IgD-negative memory B cell (primary cell): ENCODE measurements around the gene ZNF410. TPM values are rescaled to one million over a fixed set of nuclear protein-coding genes. Genes with fewer than 3 reads are reported as not detected.

Experiments
- H3K27ac Mint-ChIP-seq, 3 donors: one replicate each; pipeline ENCODE4 v1.8.0; 2020 to 2022; ENCODE audit warnings: mild to moderate bottlenecking in 3 of 3, mixed read lengths in 3 of 3, moderate library complexity in 1 of 3
- H3K27me3 Mint-ChIP-seq: one replicate; pipeline ENCODE4 v1.8.0; 2021; ENCODE audit warnings: mixed read lengths
- H3K36me3 Mint-ChIP-seq: one replicate; pipeline ENCODE4 v1.8.0; 2020; ENCODE audit warnings: mild to moderate bottlenecking, mixed read lengths
- H3K4me1 Mint-ChIP-seq, 3 donors: one replicate each; pipeline ENCODE4 v1.8.0; 2020 to 2022; ENCODE audit warnings: mixed read lengths in 3 of 3, mild to moderate bottlenecking in 1 of 3
- H3K4me3 Mint-ChIP-seq, 4 donors: one replicate each; pipeline ENCODE4 v1.8.0; 2020 to 2022; ENCODE audit warnings: mild to moderate bottlenecking in 4 of 4, mixed read lengths in 4 of 4, moderate library complexity in 3 of 4
- H3K9me3 Mint-ChIP-seq, 3 donors: one replicate each; pipeline ENCODE4 v1.8.0; 2020 to 2021; ENCODE audit warnings: mixed read lengths in 3 of 3, mild to moderate bottlenecking in 1 of 3
- polyA plus RNA-seq: library from polyadenylated mRNA; unstranded; fragments of 300-500 nt; fragmentation: Illumina TruSeq; gene quantifications from one replicate; pipeline ENCODE4 v1.2.3, GENCODE V29; 2021

The ZNF410 gene
- polyA plus RNA-seq, 1 donor from 2014 or later: 65.3 TPM

GRCh38 chr14:73955674-73956073, 69.0 kb downstream of the ZNF410 start:
- peak overlapping the region in 1 of 4 donors; percentile 23 for H3K4me3 Mint-ChIP-seq
- H3K9me3 Mint-ChIP-seq: no peaks in the 10 kb centered on the region
- H3K36me3 Mint-ChIP-seq: peaks cover 3% of the 10 kb centered on the region
- H3K27ac Mint-ChIP-seq: no peak overlapping the region
- no peaks in the 10 kb centered on the region for H3K27me3 Mint-ChIP-seq
- peaks cover 7 to 9% (median 7%) of the 10 kb centered on the region in 3 donors for H3K4me1 Mint-ChIP-seq

GRCh38 chr14:73958591-73958990, 71.9 kb downstream of the ZNF410 start:
- H3K36me3 Mint-ChIP-seq: peaks cover 9% of the 10 kb centered on the region

GRCh38 chr14:73961192-73961591, 74.5 kb downstream of the ZNF410 start:
- H3K4me3 Mint-ChIP-seq: no peak overlapping the region
- peaks cover 13% of the 10 kb centered on the region for H3K36me3 Mint-ChIP-seq
- H3K4me1 Mint-ChIP-seq: peaks cover 0 to 4% (median 0%) of the 10 kb centered on the region in 3 donors
- H3K27me3 Mint-ChIP-seq: no peaks in the 10 kb centered on the region
- no peaks in the 10 kb centered on the region for H3K9me3 Mint-ChIP-seq
- H3K27ac Mint-ChIP-seq: no peak overlapping the region

More at GRCh38 chr14:73958591-73958990, 71.9 kb downstream of the ZNF410 start:
- H3K27ac Mint-ChIP-seq: no peak overlapping the region
- no peak overlapping the region for H3K4me3 Mint-ChIP-seq
- H3K4me1 Mint-ChIP-seq: no peaks in the 10 kb centered on the region
- no peaks in the 10 kb centered on the region for H3K27me3 Mint-ChIP-seq
- no peaks in the 10 kb centered on the region for H3K9me3 Mint-ChIP-seq

- Mint-ChIP-seq H3K27ac (no peak overlapping the region), H3K4me3 (no peak overlapping the region), H3K36me3 (peaks cover 13% of the 10 kb centered on the region), H3K4me1 (peaks cover 0 to 4% (median 0%) of the 10 kb centered on the region in 3 donors), H3K27me3 (no peaks in the 10 kb centered on the region), H3K9me3 (no peaks in the 10 kb centered on the region)
These were observed 78.6 kb downstream of the ZNF410 start for GRCh38 chr14:73965216-73965615.

GRCh38 chr14:73968885-73969284, 82.2 kb downstream of the ZNF410 start:
- H3K27ac Mint-ChIP-seq: no peak overlapping the region
- no peaks in the 10 kb centered on the region for H3K27me3 Mint-ChIP-seq
- no peak overlapping the region for H3K4me3 Mint-ChIP-seq
- peaks cover 5% of the 10 kb centered on the region for H3K36me3 Mint-ChIP-seq
- peaks cover 0 to 1% (median 0%) of the 10 kb centered on the region in 3 donors for H3K4me1 Mint-ChIP-seq
- H3K9me3 Mint-ChIP-seq: no peaks in the 10 kb centered on the region

- peaks cover 4% of the 10 kb centered on the region for H3K36me3 Mint-ChIP-seq
- no peaks in the 10 kb centered on the region for H3K4me1 Mint-ChIP-seq
- no peak overlapping the region for H3K4me3 Mint-ChIP-seq
- H3K9me3 Mint-ChIP-seq: no peaks in the 10 kb centered on the region
- H3K27ac Mint-ChIP-seq: no peak overlapping the region
- no peaks in the 10 kb centered on the region for H3K27me3 Mint-ChIP-seq
These were observed 86.8 kb downstream of the ZNF410 start for GRCh38 chr14:73973497-73973896.

- H3K27me3 Mint-ChIP-seq: no peaks in the 10 kb centered on the region
- H3K4me3 Mint-ChIP-seq: no peak overlapping the region
- H3K9me3 Mint-ChIP-seq: no peaks in the 10 kb centered on the region
- peaks cover 8% of the 10 kb centered on the region for H3K36me3 Mint-ChIP-seq
- H3K27ac Mint-ChIP-seq: no peak overlapping the region
- H3K4me1 Mint-ChIP-seq: peaks cover 0 to 2% (median 0%) of the 10 kb centered on the region in 3 donors
These were observed 89.5 kb downstream of the ZNF410 start for GRCh38 chr14:73976125-73976524.

GRCh38 chr14:73977896-73978295, 91.2 kb downstream of the ZNF410 start:
- no peaks in the 10 kb centered on the region for H3K27me3 Mint-ChIP-seq
- H3K36me3 Mint-ChIP-seq: peaks cover 6% of the 10 kb centered on the region
- H3K9me3 Mint-ChIP-seq: no peaks in the 10 kb centered on the region
- no peak overlapping the region for H3K4me3 Mint-ChIP-seq
- no peak overlapping the region for H3K27ac Mint-ChIP-seq
- peaks cover 0 to 2% (median 0%) of the 10 kb centered on the region in 3 donors for H3K4me1 Mint-ChIP-seq

Other genes starting within 250 kb of the ZNF410 start
- 3.9 TPM for gene DNAL1, start 241.9 kb upstream of the ZNF410 start, polyA plus RNA-seq
- 20.9 TPM for gene PNMA1, start 172.5 kb upstream of the ZNF410 start, polyA plus RNA-seq
- 2.0 TPM for gene PTGR2, start 35.0 kb upstream of the ZNF410 start, polyA plus RNA-seq
- 2.4 TPM for gene FAM161B, start 63.2 kb downstream of the ZNF410 start, polyA plus RNA-seq
- 18.9 TPM for gene COQ6, start 63.4 kb downstream of the ZNF410 start, polyA plus RNA-seq
- 2.9 TPM for gene ENTPD5, start 132.4 kb downstream of the ZNF410 start, polyA plus RNA-seq
- gene BBOF1, start 132.5 kb downstream of the ZNF410 start, polyA plus RNA-seq: 2.2 TPM
- gene ALDH6A1, start 197.6 kb downstream of the ZNF410 start, polyA plus RNA-seq: 14.3 TPM
- gene LIN52, start 198.1 kb downstream of the ZNF410 start, polyA plus RNA-seq: 10.4 TPM